HG03469 (cell line): ENCODE measurements around the gene MAN2B2.
"Not testable (repeated sequence)": the region's sequence is repeated elsewhere in the genome, so short reads cannot be mapped to it uniquely, and the experiment has no call there.

Experiments used
- ATAC-seq: cut with Tn5 transposase; IDR thresholded peaks from one replicate; pipeline ENCODE4 v1.9.1; 2021; ENCODE audit warnings: mild to moderate bottlenecking, moderate library complexity, moderate number of reproducible peaks; ENCODE audit not compliant: unreplicated experiment

The MAN2B2 gene

GRCh38 chr4:6613676-6614651, 39.0 kb downstream of the MAN2B2 start:
- no peak for ATAC-seq

- no peak for ATAC-seq
These were observed 39.8 kb downstream of the MAN2B2 start for GRCh38 chr4:6614701-6615230.

GRCh38 chr4:6616087-6616995, 41.4 kb downstream of the MAN2B2 start:
- no peak for ATAC-seq

GRCh38 chr4:6617246-6617645, 42.3 kb downstream of the MAN2B2 start:
- no peak for ATAC-seq

GRCh38 chr4:6618386-6619115, 43.6 kb downstream of the MAN2B2 start:
- ATAC-seq: no peak

GRCh38 chr4:6619116-6619465, 44.1 kb downstream of the MAN2B2 start:
- ATAC-seq: no peak

- no peak for ATAC-seq
These were observed 44.7 kb downstream of the MAN2B2 start for GRCh38 chr4:6619466-6620255.

- no peak for ATAC-seq
These were observed 45.3 kb downstream of the MAN2B2 start for GRCh38 chr4:6620296-6620695.

- ATAC-seq: no peak
These were observed 46.0 kb downstream of the MAN2B2 start for GRCh38 chr4:6620891-6621555.

GRCh38 chr4:6621556-6621927, 46.6 kb downstream of the MAN2B2 start:
- no peak for ATAC-seq

GRCh38 chr4:6622744-6623143, 47.8 kb downstream of the MAN2B2 start:
- ATAC-seq: no peak

- ATAC-seq: no peak
These were observed 50.3 kb downstream of the MAN2B2 start for GRCh38 chr4:6625256-6625655.

- no peak for ATAC-seq
These were observed 51.1 kb downstream of the MAN2B2 start for GRCh38 chr4:6626066-6626465.

- ATAC-seq: no peak
These were observed 52.8 kb downstream of the MAN2B2 start for GRCh38 chr4:6627832-6628231.

- not testable (repeated sequence) for ATAC-seq
These were observed 53.5 kb downstream of the MAN2B2 start for GRCh38 chr4:6628484-6628883.

- ATAC-seq: no peak
These were observed 57.1 kb downstream of the MAN2B2 start for GRCh38 chr4:6632125-6632524.

GRCh38 chr4:6633091-6633906, 58.3 kb downstream of the MAN2B2 start:
- no peak for ATAC-seq

- no peak for ATAC-seq
These were observed 59.8 kb downstream of the MAN2B2 start for GRCh38 chr4:6634746-6635145.
